ENCODE data around the gene SYS1.

- TF ChIP-seq CTCF (IDR thresholded peaks at IDR 0.05) (no peak), ZFX (IDR thresholded peaks at IDR 0.05; ENCODE audit: borderline replicate concordance) (no peak)
Observed at GRCh38 chr20:45400346-45401031, 37.5 kb downstream of the SYS1 start.

All from 22Rv1 (cell line).